PC-9 (cell line): Measurements from ENCODE around the gene EEIG2.

Source experiments
- EZH2 ChIP-seq: fragments of 200-600 bp; sonication (generic); IDR thresholded peaks from 2 replicates; pipeline ENCODE4 v1.8.0; 2017; ENCODE audit warnings: antibody characterized with exemption, low read depth
- TF ChIP-seq, protein P1 (sequence below): fragments of 200-600 bp; sonication (generic); conservative IDR thresholded peaks from 2 replicates; pipeline ENCODE4 v1.6.1; 2017; ENCODE audit warnings: mixed run types, antibody characterized with exemption, mild to moderate bottlenecking, moderate library complexity

DNA sequence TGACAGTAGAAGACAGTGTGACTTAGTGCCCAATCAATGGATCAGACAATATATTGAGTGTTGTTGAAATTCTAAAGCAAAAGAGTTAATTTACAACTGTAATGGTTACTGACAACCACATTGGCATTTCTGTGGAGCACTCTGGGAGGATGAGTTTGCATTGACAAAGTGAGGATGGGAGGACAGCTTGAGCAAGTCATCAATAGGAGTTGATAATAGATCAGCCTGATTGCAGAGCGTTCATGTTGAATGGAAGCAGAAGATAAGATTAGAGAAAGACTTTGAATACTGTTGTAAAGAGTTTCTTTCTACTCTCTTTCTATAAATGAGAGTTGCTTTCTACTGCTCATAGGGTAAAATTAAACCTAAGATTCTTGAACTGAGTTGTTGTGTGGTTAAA lies 3.9 kb downstream of the EEIG2 start:
- TF ChIP-seq, protein P1, sequence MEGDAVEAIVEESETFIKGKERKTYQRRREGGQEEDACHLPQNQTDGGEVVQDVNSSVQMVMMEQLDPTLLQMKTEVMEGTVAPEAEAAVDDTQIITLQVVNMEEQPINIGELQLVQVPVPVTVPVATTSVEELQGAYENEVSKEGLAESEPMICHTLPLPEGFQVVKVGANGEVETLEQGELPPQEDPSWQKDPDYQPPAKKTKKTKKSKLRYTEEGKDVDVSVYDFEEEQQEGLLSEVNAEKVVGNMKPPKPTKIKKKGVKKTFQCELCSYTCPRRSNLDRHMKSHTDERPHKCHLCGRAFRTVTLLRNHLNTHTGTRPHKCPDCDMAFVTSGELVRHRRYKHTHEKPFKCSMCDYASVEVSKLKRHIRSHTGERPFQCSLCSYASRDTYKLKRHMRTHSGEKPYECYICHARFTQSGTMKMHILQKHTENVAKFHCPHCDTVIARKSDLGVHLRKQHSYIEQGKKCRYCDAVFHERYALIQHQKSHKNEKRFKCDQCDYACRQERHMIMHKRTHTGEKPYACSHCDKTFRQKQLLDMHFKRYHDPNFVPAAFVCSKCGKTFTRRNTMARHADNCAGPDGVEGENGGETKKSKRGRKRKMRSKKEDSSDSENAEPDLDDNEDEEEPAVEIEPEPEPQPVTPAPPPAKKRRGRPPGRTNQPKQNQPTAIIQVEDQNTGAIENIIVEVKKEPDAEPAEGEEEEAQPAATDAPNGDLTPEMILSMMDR = no peak
- TF ChIP-seq EZH2 = no peak
